Measurements from ENCODE around the gene DSCAM. TPM values are rescaled to one million over a fixed set of nuclear protein-coding genes. Genes with fewer than 3 reads are reported as not detected.
"Not testable (repeated sequence)": the region's sequence is repeated elsewhere in the genome, so short reads cannot be mapped to it uniquely, and the experiment has no call there.

The DSCAM gene
- total RNA-seq, 2 donors from 2014 or later, result 18.5 to 25.5 TPM

- Mint-ChIP-seq H3K4me1 (peaks cover 10% of the 10 kb centered on the region), H3K4me3 (no peak overlapping the region), H3K9me3 (peaks cover 31% of the 10 kb centered on the region), H3K27me3 (ENCODE audit: insufficient read depth) (peaks cover 13% of the 10 kb centered on the region), H3K36me3 (ENCODE audit: low read depth) (peaks cover 85% of the 10 kb centered on the region), H3K27ac (peak overlapping the region; percentile 30)
- Histone ChIP-seq H3K4me3 (ENCODE audit: low read length) (no peak overlapping the region), H3K4me1 (ENCODE audit: control insufficient read depth, insufficient read depth, low read length) (no peaks in the 10 kb centered on the region), H3K9ac (ENCODE audit: extremely low read depth, low read length, poor library complexity, severe bottlenecking) (no peak overlapping the region), H3K9me3 (ENCODE audit: control insufficient read depth, low read length) (peaks cover 62% of the 10 kb centered on the region), H3K27me3 (ENCODE audit: control insufficient read depth, insufficient read depth, low read length, poor library complexity, severe bottlenecking) (no peaks in the 10 kb centered on the region), H3K36me3 (ENCODE audit: control insufficient read depth, insufficient read depth, low read length) (peaks cover 94% of the 10 kb centered on the region), H3K27ac (ENCODE audit: low read depth, low read length) (no peak overlapping the region)
- TF ChIP-seq CTCF (conservative IDR thresholded peaks at IDR 0.05), result no peak
- DNase-seq, result no peak
- WGBS, 2 experiments (ENCODE audit: insufficient coverage in 1 of 2, insufficient read length in 1 of 2), result 73% methylated on average over 6 of the region's 6 CpGs
Measured at GRCh38 chr21:40186045-40186444, 660.9 kb downstream of the DSCAM start.

- H3K27me3 ChIP-seq (ENCODE audit: control insufficient read depth, insufficient read depth, low read length, poor library complexity, severe bottlenecking), result no peaks in the 10 kb centered on the region
- Mint-ChIP-seq H3K9me3 (peaks cover 28% of the 10 kb centered on the region), H3K4me1 (peaks cover 10% of the 10 kb centered on the region), H3K27me3 (ENCODE audit: insufficient read depth) (peaks cover 13% of the 10 kb centered on the region), H3K36me3 (ENCODE audit: low read depth) (peaks cover 92% of the 10 kb centered on the region), H3K4me3 (no peak overlapping the region), H3K27ac (no peak overlapping the region)
- H3K4me3 ChIP-seq (ENCODE audit: low read length), result no peak overlapping the region
- H3K9ac ChIP-seq (ENCODE audit: extremely low read depth, low read length, poor library complexity, severe bottlenecking), result no peak overlapping the region
- no peak overlapping the region for H3K27ac ChIP-seq (ENCODE audit: low read depth, low read length)
- peaks cover 58% of the 10 kb centered on the region for H3K9me3 ChIP-seq (ENCODE audit: control insufficient read depth, low read length)
- TF ChIP-seq CTCF (conservative IDR thresholded peaks at IDR 0.05), result no peak
- WGBS, 2 experiments (ENCODE audit: insufficient coverage in 1 of 2, insufficient read length in 1 of 2), result 98 to 99% methylated on average over 8 of the region's 8 CpGs
- H3K36me3 ChIP-seq (ENCODE audit: control insufficient read depth, insufficient read depth, low read length), result peaks cover 95% of the 10 kb centered on the region
- H3K4me1 ChIP-seq (ENCODE audit: control insufficient read depth, insufficient read depth, low read length), result no peaks in the 10 kb centered on the region
- no peak for DNase-seq
Measured at GRCh38 chr21:40185208-40185607, 661.8 kb downstream of the DSCAM start.

- DNase-seq; H3K4me1 Mint-ChIP-seq; H3K27ac Mint-ChIP-seq; H3K9ac ChIP-seq (ENCODE audit: extremely low read depth, low read length, poor library complexity, severe bottlenecking); H3K27me3 ChIP-seq (ENCODE audit: control insufficient read depth, insufficient read depth, low read length, poor library complexity, severe bottlenecking); H3K4me3 ChIP-seq (ENCODE audit: low read length); H3K4me1 ChIP-seq (ENCODE audit: control insufficient read depth, insufficient read depth, low read length); H3K27ac ChIP-seq (ENCODE audit: low read depth, low read length); H3K4me3 Mint-ChIP-seq: not testable (repeated sequence)
- Mint-ChIP-seq H3K36me3 (ENCODE audit: low read depth) (peaks cover 90% of the 10 kb centered on the region), H3K9me3 (peaks cover 20% of the 10 kb centered on the region), H3K27me3 (ENCODE audit: insufficient read depth) (peaks cover 13% of the 10 kb centered on the region)
- H3K9me3 ChIP-seq (ENCODE audit: control insufficient read depth, low read length), result peaks cover 42% of the 10 kb centered on the region
- peaks cover 94% of the 10 kb centered on the region for H3K36me3 ChIP-seq (ENCODE audit: control insufficient read depth, insufficient read depth, low read length)
- 79 to 88% methylated on average over 7 to 11 of the region's 19 CpGs for WGBS, 2 experiments (ENCODE audit: insufficient coverage in 1 of 2, insufficient read length in 1 of 2)
Measured at GRCh38 chr21:40182491-40182890, 664.5 kb downstream of the DSCAM start.

- no peaks in the 10 kb centered on the region for H3K4me1 Mint-ChIP-seq
Measured at GRCh38 chr21:40179166-40179565, 667.8 kb downstream of the DSCAM start.

More at GRCh38 chr21:40179166-40179565, 667.8 kb downstream of the DSCAM start:
- no peak for TF ChIP-seq CTCF (conservative IDR thresholded peaks at IDR 0.05)
- Histone ChIP-seq H3K9me3 (ENCODE audit: control insufficient read depth, low read length) (peaks cover 22% of the 10 kb centered on the region), H3K9ac (ENCODE audit: extremely low read depth, low read length, poor library complexity, severe bottlenecking) (no peak overlapping the region), H3K36me3 (ENCODE audit: control insufficient read depth, insufficient read depth, low read length) (peaks cover 89% of the 10 kb centered on the region), H3K27me3 (ENCODE audit: control insufficient read depth, insufficient read depth, low read length, poor library complexity, severe bottlenecking) (no peaks in the 10 kb centered on the region), H3K4me1 (ENCODE audit: control insufficient read depth, insufficient read depth, low read length) (no peaks in the 10 kb centered on the region), H3K4me3 (ENCODE audit: low read length) (no peak overlapping the region), H3K27ac (ENCODE audit: low read depth, low read length) (no peak overlapping the region)
- no peak for DNase-seq
- H3K36me3 Mint-ChIP-seq (ENCODE audit: low read depth), result peaks cover 71% of the 10 kb centered on the region
- H3K27ac Mint-ChIP-seq, result no peak overlapping the region
- H3K9me3 Mint-ChIP-seq, result peaks cover 19% of the 10 kb centered on the region
- peaks cover 1% of the 10 kb centered on the region for H3K27me3 Mint-ChIP-seq (ENCODE audit: insufficient read depth)
- 90 to 95% methylated on average over 2 to 4 of the region's 5 CpGs for WGBS, 2 experiments (ENCODE audit: insufficient coverage in 1 of 2, insufficient read length in 1 of 2)
- no peak overlapping the region for H3K4me3 Mint-ChIP-seq

All from endodermal cell (in vitro differentiated cells).